HUES48 (cell line): ENCODE data around the gene AKT3.
A peak's percentile ranks its signal among the peaks of the same experiment; 100 is the strongest.

ENCODE experiments used
- H3K27ac ChIP-seq: one replicate; pipeline ENCODE4 v1.7.0; 2013; ENCODE audit warnings: low read depth, low read length, inconsistent platforms
- H3K27me3 ChIP-seq: 2 replicates; pipeline ENCODE4 v1.6.1; 2013; ENCODE audit warnings: mild to moderate bottlenecking, low read length; ENCODE audit not compliant: control insufficient read depth, insufficient read depth
- H3K36me3 ChIP-seq: 2 replicates; pipeline ENCODE4 v1.6.1; 2013; ENCODE audit warnings: low read length; ENCODE audit not compliant: control insufficient read depth, insufficient read depth
- H3K4me1 ChIP-seq: 2 replicates; pipeline ENCODE4 v1.6.1; 2013; ENCODE audit warnings: mild to moderate bottlenecking, low read length; ENCODE audit not compliant: control insufficient read depth, insufficient read depth
- H3K4me3 ChIP-seq: 2 replicates; pipeline ENCODE4 v1.5.1; 2013; ENCODE audit warnings: mild to moderate bottlenecking, low read depth, low read length
- H3K9ac ChIP-seq: 2 replicates; pipeline ENCODE4 v1.6.1; 2013; ENCODE audit warnings: mild to moderate bottlenecking, low read depth, low read length, moderate library complexity
- H3K9me3 ChIP-seq: 2 replicates; pipeline ENCODE4 v1.6.1; 2013; ENCODE audit warnings: low read length; ENCODE audit not compliant: control insufficient read depth, insufficient read depth

Gene AKT3

DNA sequence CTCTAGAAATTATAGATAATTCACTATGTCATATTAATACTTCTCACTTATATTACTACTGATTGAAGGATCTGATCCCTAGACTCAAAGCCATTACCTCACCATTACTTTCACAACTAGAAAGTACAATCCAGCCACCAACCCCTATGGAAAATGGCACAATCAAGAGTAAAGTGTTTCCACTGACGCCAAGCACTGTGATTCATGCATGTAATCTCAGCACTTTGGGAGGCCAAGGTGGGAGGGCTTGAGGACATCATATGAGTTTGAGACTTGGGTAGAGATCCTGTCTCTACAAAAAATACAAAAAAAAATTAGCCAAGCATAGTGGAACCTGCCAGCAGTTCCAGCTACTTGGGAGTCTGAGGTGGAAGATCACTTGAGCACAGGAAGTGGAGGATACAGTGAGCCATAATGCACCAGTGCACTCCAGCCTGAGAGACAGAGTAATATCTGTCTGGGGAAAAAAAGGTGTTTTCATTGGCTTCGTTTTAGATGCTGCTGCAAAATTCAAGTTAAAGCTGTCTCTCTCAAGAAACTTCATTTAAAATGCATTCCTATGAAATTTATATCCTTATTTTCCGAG lies 126.5 kb downstream of the AKT3 start:
- Histone ChIP-seq H3K4me1 (peaks cover 19% of the 10 kb centered on the region; the same call in 1 of the 2 replicates), H3K27ac (no peak overlapping the region)

DNA sequence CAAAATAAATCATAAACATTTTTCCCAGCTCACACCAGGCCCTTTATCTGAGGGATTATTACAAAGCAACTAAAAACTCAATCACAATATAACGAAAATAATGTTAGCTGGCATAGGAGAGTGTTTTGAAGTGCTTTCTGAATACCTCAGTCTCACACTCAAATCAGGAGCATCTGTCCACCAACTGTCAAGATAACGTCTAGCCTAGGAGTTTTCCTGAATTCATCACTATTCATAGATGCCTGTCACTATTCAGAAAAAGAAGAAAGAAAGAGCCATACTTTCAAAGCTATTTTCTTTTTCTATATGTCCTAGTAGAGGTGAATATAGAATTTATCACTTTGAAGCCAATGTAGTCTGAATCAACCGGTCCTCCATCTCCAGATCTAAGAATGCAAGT lies 127.0 kb downstream of the AKT3 start:
- H3K4me1 ChIP-seq: peaks cover 22% of the 10 kb centered on the region; the same call in 1 of the 2 replicates

More for the DNA sequence above, 126.5 kb downstream of the AKT3 start:
- Histone ChIP-seq H3K4me3 (no peak overlapping the region), H3K9me3 (no peaks in the 10 kb centered on the region), H3K27me3 (no peaks in the 10 kb centered on the region), H3K9ac (no peak overlapping the region), H3K36me3 (no peaks in the 10 kb centered on the region)

DNA sequence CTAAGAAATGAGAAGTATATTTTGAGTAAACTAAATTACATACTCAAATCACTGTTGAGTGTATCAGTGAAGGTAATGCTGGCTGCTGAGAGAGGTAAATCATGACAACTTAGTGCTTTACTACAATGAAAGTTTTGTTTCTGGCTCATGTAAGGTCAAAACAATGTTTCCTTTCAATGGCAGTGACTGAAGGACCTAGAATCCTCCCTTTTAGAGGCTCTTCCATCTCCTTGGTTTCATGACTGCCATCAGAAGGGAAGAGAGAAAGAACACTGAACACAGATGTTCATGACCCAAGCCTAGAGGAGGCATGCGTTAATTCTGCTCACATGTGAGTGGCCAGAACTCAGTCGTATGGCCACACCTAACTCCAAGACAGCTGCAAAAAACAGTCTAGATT lies 130.6 kb downstream of the AKT3 start:
- Histone ChIP-seq H3K36me3 (no peaks in the 10 kb centered on the region), H3K9ac (no peak overlapping the region), H3K4me3 (no peak overlapping the region), H3K27ac (no peak overlapping the region), H3K4me1 (peaks cover 30% of the 10 kb centered on the region), H3K9me3 (no peaks in the 10 kb centered on the region), H3K27me3 (no peaks in the 10 kb centered on the region)

More for the DNA sequence above, 127.0 kb downstream of the AKT3 start:
- Histone ChIP-seq H3K4me3 (no peak overlapping the region), H3K27me3 (no peaks in the 10 kb centered on the region), H3K9me3 (no peaks in the 10 kb centered on the region), H3K27ac (no peak overlapping the region), H3K36me3 (no peaks in the 10 kb centered on the region), H3K9ac (no peak overlapping the region)

GRCh38 chr1:243718893-243719292 lies 131.2 kb downstream of the AKT3 start:
- H3K4me3 ChIP-seq: no peak overlapping the region

DNA sequence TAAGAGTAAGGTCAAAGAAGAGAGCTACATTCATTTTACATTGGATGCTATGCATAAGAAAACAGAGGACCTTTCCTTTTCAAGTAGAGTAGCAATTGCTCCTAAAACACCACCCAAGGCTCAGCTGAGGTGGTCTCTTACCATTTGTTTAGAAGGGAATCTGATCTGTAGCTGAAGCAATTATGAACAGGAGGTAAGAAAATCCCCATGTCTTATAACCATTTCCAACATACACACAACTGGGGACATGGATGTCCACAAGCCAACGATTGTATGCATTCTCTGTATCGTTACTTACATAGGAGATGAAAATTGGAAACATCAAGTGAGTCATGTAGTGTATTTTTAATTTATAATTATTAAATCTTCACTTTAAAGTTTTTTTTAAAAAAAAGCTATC lies 132.0 kb downstream of the AKT3 start:
- H3K9me3 ChIP-seq: no peaks in the 10 kb centered on the region
- H3K4me3 ChIP-seq: no peak overlapping the region
- H3K36me3 ChIP-seq: no peaks in the 10 kb centered on the region
- H3K27me3 ChIP-seq: no peaks in the 10 kb centered on the region
- peak overlapping the region; percentile 17 for H3K27ac ChIP-seq
- H3K4me1 ChIP-seq: peaks cover 38% of the 10 kb centered on the region
- no peak overlapping the region for H3K9ac ChIP-seq

More at GRCh38 chr1:243718893-243719292, 131.2 kb downstream of the AKT3 start:
- peaks cover 32% of the 10 kb centered on the region for H3K4me1 ChIP-seq
- H3K27me3 ChIP-seq: no peaks in the 10 kb centered on the region
- no peak overlapping the region for H3K27ac ChIP-seq
- no peak overlapping the region for H3K9ac ChIP-seq
- H3K9me3 ChIP-seq: no peaks in the 10 kb centered on the region
- H3K36me3 ChIP-seq: no peaks in the 10 kb centered on the region

- Histone ChIP-seq H3K27me3 (no peaks in the 10 kb centered on the region), H3K4me1 (peaks cover 35% of the 10 kb centered on the region), H3K27ac (no peak overlapping the region), H3K36me3 (no peaks in the 10 kb centered on the region), H3K9ac (no peak overlapping the region), H3K9me3 (no peaks in the 10 kb centered on the region), H3K4me3 (no peak overlapping the region)
Observed at GRCh38 chr1:243716906-243717305, 133.1 kb downstream of the AKT3 start.

DNA sequence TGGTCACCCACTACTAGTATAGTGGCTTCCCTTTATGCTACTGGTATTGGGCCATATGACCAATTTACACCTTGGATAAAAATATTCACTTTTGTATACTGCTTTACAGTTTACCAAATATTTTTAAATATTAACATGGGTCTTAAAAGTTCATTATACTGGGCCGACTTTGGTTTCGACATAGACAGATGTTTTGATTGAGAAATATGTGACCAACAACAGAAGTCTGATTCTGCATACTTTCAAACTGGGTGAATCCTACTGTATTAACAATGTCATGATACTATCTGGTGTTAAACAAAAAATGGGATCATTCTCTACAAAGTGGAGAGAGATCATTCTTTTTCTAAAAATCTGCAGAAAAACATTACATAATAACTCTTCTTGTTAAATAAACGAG lies 134.8 kb downstream of the AKT3 start:
- Histone ChIP-seq H3K36me3 (no peaks in the 10 kb centered on the region), H3K9ac (no peak overlapping the region), H3K9me3 (no peaks in the 10 kb centered on the region), H3K27ac (no peak overlapping the region), H3K4me3 (no peak overlapping the region), H3K4me1 (peaks cover 37% of the 10 kb centered on the region), H3K27me3 (no peaks in the 10 kb centered on the region)

DNA sequence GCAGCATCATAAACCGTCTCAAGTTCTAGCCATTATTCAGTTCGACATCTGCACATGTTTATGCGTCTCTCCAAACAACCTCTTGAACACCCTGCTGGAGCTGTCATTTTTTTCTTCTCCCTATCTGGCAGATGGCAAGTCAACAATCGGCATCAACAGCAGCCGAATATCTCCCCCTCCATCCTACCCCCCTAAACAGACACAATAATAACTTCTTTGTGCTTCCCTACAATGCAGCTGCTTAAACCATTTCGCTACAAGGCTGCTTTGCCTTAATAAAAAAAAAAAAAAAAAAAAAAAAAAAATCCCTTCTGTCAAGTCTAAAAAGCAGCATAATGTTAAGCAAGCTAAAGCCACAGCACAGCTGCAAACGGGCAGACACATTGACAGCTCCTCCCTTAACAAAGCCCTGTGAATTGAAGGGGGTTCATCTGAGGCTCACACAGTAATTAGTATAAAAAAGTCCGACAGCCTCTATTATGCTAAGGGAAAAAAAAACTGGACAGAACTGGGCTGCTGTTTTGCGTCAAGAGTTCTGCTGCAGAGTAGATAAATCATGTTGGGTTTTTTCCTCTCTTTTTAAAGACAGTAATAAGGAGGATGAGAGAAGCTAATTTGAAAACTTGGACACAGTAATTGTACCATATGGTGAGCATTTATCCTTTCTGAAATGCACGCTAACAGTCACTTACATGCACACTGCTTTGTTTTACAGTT lies 136.4 kb downstream of the AKT3 start:
- H3K36me3 ChIP-seq: no peaks in the 10 kb centered on the region
- no peak overlapping the region for H3K9ac ChIP-seq
- H3K9me3 ChIP-seq: no peaks in the 10 kb centered on the region
- H3K27ac ChIP-seq: no peak overlapping the region
- H3K27me3 ChIP-seq: no peaks in the 10 kb centered on the region
- H3K4me3 ChIP-seq: no peak overlapping the region
- peaks cover 28% of the 10 kb centered on the region for H3K4me1 ChIP-seq

- Histone ChIP-seq H3K36me3 (no peaks in the 10 kb centered on the region), H3K9ac (no peak overlapping the region), H3K27ac (no peak overlapping the region), H3K4me3 (no peak overlapping the region), H3K4me1 (peaks cover 24% of the 10 kb centered on the region), H3K9me3 (no peaks in the 10 kb centered on the region), H3K27me3 (no peaks in the 10 kb centered on the region)
Observed at GRCh38 chr1:243712941-243713340, 137.1 kb downstream of the AKT3 start.

DNA sequence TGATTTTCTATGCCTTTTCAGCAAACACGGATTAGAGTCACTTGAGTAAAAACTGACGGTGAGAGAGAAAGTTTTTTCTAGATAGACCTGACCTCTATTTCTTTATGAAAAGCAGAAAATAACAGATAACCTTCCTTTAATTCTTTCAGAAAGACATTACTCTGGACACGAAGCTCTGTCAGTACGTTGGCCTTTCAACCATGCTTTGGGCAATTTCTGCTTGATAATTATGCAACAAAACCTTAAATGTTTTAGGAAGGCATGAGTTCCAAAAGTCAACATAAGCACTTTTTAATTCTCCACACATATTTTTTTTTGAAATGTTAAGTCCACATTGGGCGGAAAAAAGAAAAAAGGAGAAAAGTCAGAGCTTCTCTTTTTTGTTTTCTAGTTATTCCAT lies 137.8 kb downstream of the AKT3 start:
- peaks cover 21% of the 10 kb centered on the region for H3K4me1 ChIP-seq
- no peaks in the 10 kb centered on the region for H3K36me3 ChIP-seq
- H3K27ac ChIP-seq: no peak overlapping the region
- no peaks in the 10 kb centered on the region for H3K27me3 ChIP-seq
- no peaks in the 10 kb centered on the region for H3K9me3 ChIP-seq
- no peak overlapping the region for H3K4me3 ChIP-seq
- H3K9ac ChIP-seq: no peak overlapping the region

GRCh38 chr1:243710467-243710866 lies 139.6 kb downstream of the AKT3 start:
- no peaks in the 10 kb centered on the region for H3K9me3 ChIP-seq
- no peak overlapping the region for H3K4me3 ChIP-seq
- no peaks in the 10 kb centered on the region for H3K36me3 ChIP-seq
- H3K27me3 ChIP-seq: no peaks in the 10 kb centered on the region
- peaks cover 15% of the 10 kb centered on the region for H3K4me1 ChIP-seq
- H3K27ac ChIP-seq: no peak overlapping the region
- H3K9ac ChIP-seq: no peak overlapping the region
